NB4 (cell line): ENCODE measurements around the gene SAXO2.
"Not testable (repeated sequence)": the region's sequence is repeated elsewhere in the genome, so short reads cannot be mapped to it uniquely, and the experiment has no call there.

Experiments
- CTCF ChIP-seq: IDR thresholded peaks from one replicate; pipeline ENCODE4 v1.5.1; 2012; ENCODE audit warnings: low read depth, low read length
- MAX ChIP-seq: IDR thresholded peaks from 2 replicates; pipeline ENCODE4 v1.6.1; 2011; ENCODE audit warnings: low read depth, low read length
- POLR2A ChIP-seq: IDR thresholded peaks from 2 replicates; pipeline ENCODE4 v1.6.1; 2011; ENCODE audit warnings: mild to moderate bottlenecking; ENCODE audit not compliant: insufficient read length; ENCODE audit errors: extremely low read depth

GRCh38 chr15:82324831-82325230 is 62.2 kb downstream of the SAXO2 start:
- not testable (repeated sequence) for TF ChIP-seq CTCF, POLR2A, MAX
